ENCODE data around the gene RHOBTB1.

Gene RHOBTB1

DNA sequence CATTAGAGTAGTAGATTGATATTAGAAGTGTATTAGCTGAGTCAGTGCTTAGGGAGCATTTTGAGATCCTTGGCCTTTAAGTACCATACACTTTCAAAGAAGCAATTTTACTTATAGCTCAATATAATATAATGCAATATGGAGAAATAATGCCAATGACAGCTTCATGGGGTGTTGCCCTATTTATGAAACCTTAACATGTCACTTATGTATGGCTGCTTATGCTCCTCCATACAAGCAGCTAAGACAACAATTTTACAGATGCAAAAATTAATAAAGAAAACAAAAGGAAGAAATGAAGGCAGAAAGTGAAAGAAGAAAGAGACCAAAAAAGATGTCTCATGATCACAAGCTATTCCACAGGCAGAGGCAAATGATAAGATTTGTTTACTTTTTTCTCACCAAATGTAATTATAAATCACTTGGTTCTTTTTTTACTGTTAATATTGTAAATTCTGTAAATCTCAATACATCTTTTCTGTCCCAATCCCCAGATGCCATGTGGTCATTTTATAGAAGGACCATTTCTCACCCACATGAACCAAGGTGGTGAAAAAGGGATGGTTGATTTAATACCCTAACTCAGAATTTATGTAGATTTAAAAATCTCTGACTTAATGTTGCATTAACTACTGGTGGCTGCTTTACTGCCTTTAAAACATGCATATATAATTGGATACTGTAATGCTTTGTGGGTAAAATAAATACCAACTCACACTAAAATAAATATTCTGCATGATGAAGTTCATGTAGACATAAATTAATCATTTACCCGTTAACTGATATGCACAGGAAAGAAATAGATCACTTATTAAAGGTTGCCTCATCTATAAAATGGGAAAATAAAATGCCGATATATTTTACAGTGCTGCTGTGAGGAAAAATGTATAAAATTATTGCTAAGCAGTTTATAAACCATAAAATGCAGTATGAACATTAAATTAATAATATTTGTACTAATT is 33.5 kb upstream of the RHOBTB1 start:
- no peaks in the 10 kb centered on the region for H3K36me3 ChIP-seq (ENCODE audit: control insufficient read depth, low read length)
- H3K9me3 ChIP-seq (ENCODE audit: control insufficient read depth, insufficient read depth, low read length): no peaks in the 10 kb centered on the region
- no peak overlapping the region for H3K27ac ChIP-seq (ENCODE audit: low read depth, low read length)
- H3K9me2 ChIP-seq (replicated peaks; ENCODE audit: control insufficient read depth, low read length): no peaks in the 10 kb centered on the region
- H3K4me1 ChIP-seq (ENCODE audit: control insufficient read depth, low read length): no peaks in the 10 kb centered on the region
- H3K4me2 ChIP-seq (ENCODE audit: low read length): no peak overlapping the region
- peaks cover 5% of the 10 kb centered on the region; the same call in 1 of the 2 replicates for H3K27me3 ChIP-seq (ENCODE audit: control insufficient read depth, low read length)
- no peak overlapping the region for H3K4me3 ChIP-seq (ENCODE audit: low read length)
- H3K79me2 ChIP-seq (ENCODE audit: control insufficient read depth, low read length): no peaks in the 10 kb centered on the region
- no peaks in the 10 kb centered on the region for H3F3A ChIP-seq (ENCODE audit: control insufficient read depth, insufficient read depth)
- H4K20me1 ChIP-seq (ENCODE audit: control insufficient read depth, insufficient read depth, low read depth, low read length): no peaks in the 10 kb centered on the region
- TF ChIP-seq CTCF (IDR thresholded peaks at IDR 0.05; ENCODE audit: low read depth, low read length, poor library complexity, severe bottlenecking): no peak
- TF ChIP-seq EZH2phosphoT487 (IDR thresholded peaks at IDR 0.05; ENCODE audit: borderline replicate concordance, low read length): no peak

GRCh38 chr10:60976687-60977086 is 32.7 kb upstream of the RHOBTB1 start:
- no peaks in the 10 kb centered on the region for H3K79me2 ChIP-seq (ENCODE audit: control insufficient read depth, low read length)
- no peaks in the 10 kb centered on the region for H3K36me3 ChIP-seq (ENCODE audit: control insufficient read depth, low read length)
- H3K27me3 ChIP-seq (ENCODE audit: control insufficient read depth, low read length): peaks cover 5% of the 10 kb centered on the region; the same call in 1 of the 2 replicates
- no peaks in the 10 kb centered on the region for H3K4me1 ChIP-seq (ENCODE audit: control insufficient read depth, low read length)
- H4K20me1 ChIP-seq (ENCODE audit: control insufficient read depth, insufficient read depth, low read depth, low read length): no peaks in the 10 kb centered on the region
- TF ChIP-seq EZH2phosphoT487 (IDR thresholded peaks at IDR 0.05; ENCODE audit: borderline replicate concordance, low read length) (no peak), CTCF (IDR thresholded peaks at IDR 0.05; ENCODE audit: low read depth, low read length, poor library complexity, severe bottlenecking) (no peak)
- H3K4me2 ChIP-seq (ENCODE audit: low read length): no peak overlapping the region
- no peak overlapping the region for H3K4me3 ChIP-seq (ENCODE audit: low read length)
- H3F3A ChIP-seq (ENCODE audit: control insufficient read depth, insufficient read depth): no peaks in the 10 kb centered on the region
- no peak overlapping the region for H3K27ac ChIP-seq (ENCODE audit: low read depth, low read length)
- H3K9me2 ChIP-seq (replicated peaks; ENCODE audit: control insufficient read depth, low read length): no peaks in the 10 kb centered on the region
- no peaks in the 10 kb centered on the region for H3K9me3 ChIP-seq (ENCODE audit: control insufficient read depth, insufficient read depth, low read length)

- H3K4me2 ChIP-seq (ENCODE audit: low read length): no peak overlapping the region
- no peaks in the 10 kb centered on the region for H3K4me1 ChIP-seq (ENCODE audit: control insufficient read depth, low read length)
- H3K4me3 ChIP-seq (ENCODE audit: low read length): no peak overlapping the region
- no peaks in the 10 kb centered on the region for H4K20me1 ChIP-seq (ENCODE audit: control insufficient read depth, insufficient read depth, low read depth, low read length)
- no peaks in the 10 kb centered on the region for H3K79me2 ChIP-seq (ENCODE audit: control insufficient read depth, low read length)
- H3F3A ChIP-seq (ENCODE audit: control insufficient read depth, insufficient read depth): no peaks in the 10 kb centered on the region
- no peaks in the 10 kb centered on the region for H3K36me3 ChIP-seq (ENCODE audit: control insufficient read depth, low read length)
- TF ChIP-seq EZH2phosphoT487 (IDR thresholded peaks at IDR 0.05; ENCODE audit: borderline replicate concordance, low read length) (no peak), CTCF (IDR thresholded peaks at IDR 0.05; ENCODE audit: low read depth, low read length, poor library complexity, severe bottlenecking) (no peak)
- H3K9me2 ChIP-seq (replicated peaks; ENCODE audit: control insufficient read depth, low read length): no peaks in the 10 kb centered on the region
- H3K27me3 ChIP-seq (ENCODE audit: control insufficient read depth, low read length): peaks cover 5% of the 10 kb centered on the region; the same call in 1 of the 2 replicates
- H3K9me3 ChIP-seq (ENCODE audit: control insufficient read depth, insufficient read depth, low read length): no peaks in the 10 kb centered on the region
- no peak overlapping the region for H3K27ac ChIP-seq (ENCODE audit: low read depth, low read length)
These were observed 31.7 kb upstream of the RHOBTB1 start for GRCh38 chr10:60975716-60976115.

Data from DOHH2 (cell line).